ENCODE results near the gene MMEL1.

Gene MMEL1

GRCh38 chr1:2650967-2651645, 18.3 kb upstream of the MMEL1 start:
- TF ChIP-seq CTCF (IDR thresholded peaks at IDR 0.05; ENCODE audit: extremely low read depth, insufficient read depth, missing control alignments): no peak
- DNase-seq (ENCODE audit: low spot score): no peak
- in situ Hi-C loops (cut with MboI; ENCODE audit: low pct_unique_long_range_greater_than_20kb, low sequenced_read_pairs, unreplicated experiment): no loop called here

- TF ChIP-seq CTCF (IDR thresholded peaks at IDR 0.05; ENCODE audit: extremely low read depth, insufficient read depth, missing control alignments): no peak
- no peak for DNase-seq (ENCODE audit: low spot score)
- in situ Hi-C loops (cut with MboI; ENCODE audit: low pct_unique_long_range_greater_than_20kb, low sequenced_read_pairs, unreplicated experiment): no loop called here
These were observed 14.0 kb upstream of the MMEL1 start for GRCh38 chr1:2646837-2647236.

- no peak for TF ChIP-seq CTCF (IDR thresholded peaks at IDR 0.05; ENCODE audit: extremely low read depth, insufficient read depth, missing control alignments)
- in situ Hi-C loops (cut with MboI; ENCODE audit: low pct_unique_long_range_greater_than_20kb, low sequenced_read_pairs, unreplicated experiment): no loop called here
- DNase-seq (ENCODE audit: low spot score): no peak
These were observed 13.0 kb upstream of the MMEL1 start for GRCh38 chr1:2645776-2646175.

- no peak for DNase-seq (ENCODE audit: low spot score)
- TF ChIP-seq CTCF (IDR thresholded peaks at IDR 0.05; ENCODE audit: extremely low read depth, insufficient read depth, missing control alignments): no peak
- in situ Hi-C loops (cut with MboI; ENCODE audit: low pct_unique_long_range_greater_than_20kb, low sequenced_read_pairs, unreplicated experiment): no loop called here
These were observed 12.3 kb upstream of the MMEL1 start for GRCh38 chr1:2645143-2645542.

GRCh38 chr1:2644591-2645101, 11.8 kb upstream of the MMEL1 start:
- in situ Hi-C loops (cut with MboI; ENCODE audit: low pct_unique_long_range_greater_than_20kb, low sequenced_read_pairs, unreplicated experiment): no loop called here
- TF ChIP-seq CTCF (IDR thresholded peaks at IDR 0.05; ENCODE audit: extremely low read depth, insufficient read depth, missing control alignments): no peak
- no peak for DNase-seq (ENCODE audit: low spot score)

GRCh38 chr1:2644171-2644570, 11.4 kb upstream of the MMEL1 start:
- TF ChIP-seq CTCF (IDR thresholded peaks at IDR 0.05; ENCODE audit: extremely low read depth, insufficient read depth, missing control alignments): no peak
- in situ Hi-C loops (cut with MboI; ENCODE audit: low pct_unique_long_range_greater_than_20kb, low sequenced_read_pairs, unreplicated experiment): no loop called here
- no peak for DNase-seq (ENCODE audit: low spot score)

Data from GM13977 (cell line).